Fibroblast of the conjunctiva (primary cell): Measurements from ENCODE around the gene TTBK1.

Experiments used
- DNase-seq: peaks from one replicate; pipeline ENCODE4 v3.0.0-alpha.2; 2010; ENCODE audit warnings: low read depth

TTBK1 gene

DNA sequence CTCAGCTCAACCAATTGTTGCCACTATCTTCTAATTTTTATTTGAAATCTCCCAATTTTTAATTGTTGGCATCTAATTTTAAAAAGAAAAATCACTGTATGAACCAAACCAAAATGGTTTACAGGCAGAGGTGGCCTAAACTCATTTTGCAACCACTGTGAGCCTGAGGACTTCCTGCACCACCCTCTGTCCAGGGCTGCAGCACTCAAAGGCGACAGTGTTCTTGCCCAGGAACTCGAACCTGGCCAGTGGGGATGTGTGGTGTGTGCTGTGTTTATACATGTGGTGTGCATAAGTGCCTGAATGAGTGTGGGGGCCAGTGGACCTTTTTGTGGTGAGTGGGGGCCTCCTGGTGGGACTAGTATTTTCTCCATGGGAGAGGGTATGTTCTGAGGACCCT is 30.4 kb downstream of the TTBK1 start:
- no peak for DNase-seq

DNA sequence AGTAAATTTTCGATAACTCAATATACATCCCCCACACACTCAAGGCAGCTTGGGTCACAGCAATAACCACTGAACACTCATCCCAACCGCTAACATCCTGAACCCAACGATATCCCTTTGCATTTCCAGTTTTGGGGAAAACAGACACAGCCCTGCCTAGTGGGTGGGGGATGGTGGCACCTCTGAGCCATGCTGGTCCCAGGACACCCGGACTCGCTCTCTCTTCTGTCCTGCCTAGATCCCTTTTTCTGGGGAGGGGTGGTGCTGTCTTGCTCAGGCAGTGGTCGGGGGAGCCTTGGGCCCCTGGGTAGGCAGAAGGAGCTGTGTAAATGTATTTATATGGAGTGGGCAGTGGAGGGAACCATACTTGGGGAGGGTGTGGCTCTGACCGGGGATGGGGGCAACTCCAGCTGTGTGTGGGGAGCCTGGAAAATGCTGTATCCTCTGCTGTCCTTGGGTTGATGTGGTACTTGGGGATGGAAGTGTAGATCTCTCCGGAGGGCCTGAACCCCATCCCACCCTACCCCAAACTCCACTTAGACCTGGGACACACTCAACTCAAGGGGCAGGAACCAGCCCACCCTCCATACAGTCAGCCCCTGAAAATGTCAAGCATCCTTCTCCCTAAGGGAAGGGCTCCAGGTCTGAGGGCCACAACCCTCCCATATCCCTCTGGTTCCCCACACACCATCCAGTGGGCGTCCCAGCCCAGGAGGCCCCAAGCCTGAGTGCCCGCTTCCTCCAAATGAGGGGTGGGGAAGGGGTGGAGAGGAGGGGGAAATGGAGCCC is 31.0 kb downstream of the TTBK1 start:
- DNase-seq = no peak

DNA sequence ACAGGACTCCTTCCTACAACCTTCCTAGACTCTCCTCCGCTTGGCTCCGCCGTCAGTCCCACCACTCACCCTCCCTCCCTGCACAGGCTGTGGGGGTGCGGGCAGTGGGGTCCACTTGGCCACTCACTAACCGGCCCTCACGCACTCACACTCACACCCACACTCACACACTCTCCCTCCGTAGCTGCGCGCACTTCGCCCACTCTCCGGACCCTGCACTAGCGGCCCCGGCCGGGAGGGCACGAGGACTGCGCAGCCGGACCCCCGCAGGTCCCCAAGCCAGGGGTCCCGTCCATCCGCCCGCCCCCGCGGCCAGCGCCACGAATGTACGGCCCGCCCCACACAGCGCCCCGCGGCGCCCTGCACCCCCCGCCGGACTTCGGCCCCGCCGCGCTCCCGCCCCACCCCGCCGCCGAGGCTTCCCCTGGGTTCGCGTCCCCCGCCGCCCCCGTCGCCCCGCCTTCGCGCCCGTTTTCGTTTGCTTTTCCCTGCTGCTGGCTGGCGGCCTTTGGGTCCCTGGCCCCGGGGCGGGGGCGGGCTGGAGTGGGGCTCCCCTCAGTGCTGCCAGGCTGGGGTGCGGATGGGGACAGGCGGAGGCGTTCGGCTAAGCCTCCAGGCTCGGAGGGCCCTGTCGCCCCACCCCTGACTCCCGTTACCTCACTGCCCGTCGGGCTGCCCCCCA is 31.8 kb downstream of the TTBK1 start:
- no peak for DNase-seq

GRCh38 chr6:43275801-43276576 is 32.7 kb downstream of the TTBK1 start:
- no peak for DNase-seq

GRCh38 chr6:43276577-43277305 is 33.5 kb downstream of the TTBK1 start:
- no peak for DNase-seq

DNA sequence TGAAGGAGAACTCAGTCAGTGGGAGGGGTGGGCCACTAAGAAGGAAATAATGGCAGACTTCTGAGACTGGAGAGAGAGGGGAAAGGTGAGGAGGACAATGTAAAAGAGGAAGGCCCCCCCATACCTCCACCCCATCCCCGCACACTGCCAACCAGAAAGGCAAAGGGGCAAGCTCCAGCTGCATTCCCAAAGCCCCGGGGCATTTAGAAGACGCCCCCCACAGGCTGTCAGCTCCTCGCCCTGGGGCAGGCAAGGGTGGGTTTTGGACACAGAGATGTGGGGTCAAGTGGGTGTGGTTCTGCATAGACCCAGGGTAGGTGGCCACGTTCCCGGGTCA is 34.0 kb downstream of the TTBK1 start:
- no peak for DNase-seq

DNA sequence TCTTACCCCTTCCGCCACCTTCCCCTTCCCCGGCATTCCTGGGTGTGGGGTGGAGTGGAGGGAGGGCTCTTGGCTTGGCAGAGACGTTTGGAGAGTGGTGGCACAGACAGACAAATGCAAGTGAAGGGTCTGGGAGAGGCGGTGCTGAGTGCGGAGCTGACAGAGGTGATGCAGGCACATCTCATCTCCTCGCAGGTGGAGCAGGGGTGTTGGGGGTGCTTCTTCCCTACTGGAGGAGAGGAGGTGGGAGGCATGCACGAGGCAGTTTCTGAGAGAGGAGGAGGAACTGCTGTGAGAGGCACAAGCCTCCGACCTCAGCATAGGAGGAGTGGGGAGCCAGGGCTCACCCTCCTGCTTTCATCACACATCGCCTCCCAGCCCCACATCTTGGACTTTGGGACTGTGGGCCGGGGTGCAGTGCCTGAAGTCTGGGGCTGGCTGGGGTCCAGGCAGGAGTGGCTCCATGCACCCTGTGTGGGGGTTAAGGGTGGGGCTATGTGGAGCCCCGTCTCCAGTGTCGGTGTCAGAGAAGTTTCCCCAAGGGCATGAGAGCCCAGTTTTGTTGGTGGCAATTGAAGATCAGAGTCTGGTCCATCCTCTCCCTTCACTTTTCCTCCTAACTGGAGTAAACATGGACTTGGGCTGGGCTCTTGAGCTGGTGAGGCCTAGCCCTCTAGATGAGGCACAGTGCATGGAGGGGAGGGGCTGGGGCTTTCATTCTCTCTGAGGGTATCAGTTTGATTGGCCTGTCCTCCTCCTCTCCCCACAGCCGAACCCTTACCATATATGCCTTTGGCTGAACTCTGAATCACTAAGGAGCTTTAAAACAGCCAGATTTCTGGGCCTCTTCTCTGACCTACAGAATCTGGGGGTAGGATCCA is 34.6 kb downstream of the TTBK1 start:
- no peak for DNase-seq

GRCh38 chr6:43278524-43279078 is 35.3 kb downstream of the TTBK1 start:
- DNase-seq = no peak

GRCh38 chr6:43280234-43280633 is 37.0 kb downstream of the TTBK1 start:
- no peak for DNase-seq

DNA sequence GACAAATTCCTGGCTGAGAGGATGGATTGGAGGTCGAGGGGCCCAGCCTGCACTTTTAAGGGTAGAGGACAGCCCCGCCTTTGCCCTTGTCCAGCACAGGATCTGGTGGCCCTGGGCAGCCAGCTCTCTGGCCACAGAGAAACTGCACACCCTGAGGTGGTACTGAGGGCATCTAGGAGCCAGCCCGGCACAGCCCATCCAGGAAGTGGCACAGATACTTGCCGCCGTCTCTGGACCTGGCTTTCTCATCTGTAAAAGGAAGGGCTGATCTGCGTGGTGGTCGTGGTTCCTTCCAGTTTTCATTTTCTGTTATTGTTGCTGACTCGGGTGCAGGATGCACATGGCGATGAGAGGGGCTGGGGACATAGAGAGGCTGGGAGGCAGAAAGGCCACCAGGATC is 38.8 kb downstream of the TTBK1 start:
- DNase-seq = no peak

DNA sequence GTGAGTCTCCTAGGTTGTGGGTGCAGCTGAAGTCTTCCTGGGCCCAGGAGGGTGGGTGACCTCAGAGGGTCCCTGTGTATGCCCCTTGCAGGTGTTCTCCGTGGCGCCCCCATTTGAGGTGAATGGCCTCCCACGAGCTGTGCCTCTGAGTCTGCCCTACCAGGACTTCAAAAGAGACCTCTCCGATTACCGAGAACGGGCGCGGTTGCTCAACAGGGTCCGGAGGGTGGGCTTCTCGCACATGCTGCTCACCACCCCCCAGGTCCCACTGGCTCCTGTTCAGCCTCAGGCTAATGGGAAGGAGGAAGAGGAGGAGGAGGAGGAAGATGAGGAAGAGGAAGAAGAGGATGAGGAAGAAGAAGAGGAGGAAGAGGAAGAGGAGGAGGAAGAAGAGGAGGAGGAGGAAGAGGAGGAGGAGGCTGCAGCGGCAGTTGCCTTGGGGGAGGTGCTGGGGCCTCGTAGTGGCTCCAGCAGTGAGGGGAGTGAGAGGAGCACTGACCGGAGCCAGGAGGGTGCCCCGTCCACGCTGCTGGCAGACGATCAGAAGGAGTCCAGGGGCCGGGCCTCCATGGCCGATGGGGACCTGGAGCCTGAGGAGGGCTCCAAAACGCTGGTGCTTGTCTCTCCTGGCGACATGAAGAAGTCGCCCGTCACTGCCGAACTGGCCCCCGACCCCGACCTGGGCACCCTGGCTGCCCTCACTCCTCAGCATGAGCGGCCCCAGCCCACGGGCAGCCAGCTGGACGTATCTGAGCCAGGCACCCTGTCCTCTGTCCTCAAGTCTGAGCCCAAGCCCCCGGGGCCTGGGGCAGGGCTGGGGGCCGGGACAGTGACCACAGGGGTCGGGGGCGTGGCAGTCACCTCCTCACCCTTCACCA is 39.6 kb downstream of the TTBK1 start:
- no peak for DNase-seq

DNA sequence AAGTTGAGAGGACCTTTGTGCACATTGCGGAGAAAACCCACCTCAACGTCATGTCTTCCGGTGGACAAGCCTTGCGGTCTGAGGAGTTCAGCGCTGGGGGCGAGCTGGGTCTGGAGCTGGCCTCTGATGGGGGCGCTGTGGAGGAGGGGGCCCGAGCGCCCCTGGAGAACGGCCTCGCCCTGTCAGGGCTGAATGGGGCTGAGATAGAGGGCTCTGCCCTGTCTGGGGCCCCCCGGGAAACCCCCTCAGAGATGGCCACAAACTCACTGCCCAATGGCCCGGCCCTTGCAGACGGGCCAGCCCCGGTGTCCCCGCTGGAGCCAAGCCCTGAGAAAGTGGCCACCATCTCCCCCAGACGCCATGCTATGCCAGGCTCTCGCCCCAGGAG is 40.2 kb downstream of the TTBK1 start:
- DNase-seq = no peak

DNA sequence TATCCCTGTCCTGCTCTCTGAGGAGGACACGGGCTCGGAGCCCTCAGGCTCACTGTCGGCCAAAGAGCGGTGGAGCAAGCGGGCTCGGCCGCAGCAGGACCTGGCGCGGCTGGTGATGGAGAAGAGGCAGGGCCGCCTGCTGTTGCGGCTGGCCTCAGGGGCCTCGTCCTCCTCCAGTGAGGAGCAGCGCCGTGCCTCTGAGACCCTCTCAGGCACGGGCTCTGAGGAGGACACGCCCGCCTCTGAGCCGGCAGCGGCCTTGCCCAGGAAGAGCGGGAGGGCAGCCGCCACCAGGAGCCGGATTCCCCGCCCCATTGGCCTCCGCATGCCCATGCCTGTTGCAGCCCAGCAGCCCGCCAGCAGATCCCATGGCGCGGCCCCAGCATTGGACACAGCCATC is 40.6 kb downstream of the TTBK1 start:
- no peak for DNase-seq

DNA sequence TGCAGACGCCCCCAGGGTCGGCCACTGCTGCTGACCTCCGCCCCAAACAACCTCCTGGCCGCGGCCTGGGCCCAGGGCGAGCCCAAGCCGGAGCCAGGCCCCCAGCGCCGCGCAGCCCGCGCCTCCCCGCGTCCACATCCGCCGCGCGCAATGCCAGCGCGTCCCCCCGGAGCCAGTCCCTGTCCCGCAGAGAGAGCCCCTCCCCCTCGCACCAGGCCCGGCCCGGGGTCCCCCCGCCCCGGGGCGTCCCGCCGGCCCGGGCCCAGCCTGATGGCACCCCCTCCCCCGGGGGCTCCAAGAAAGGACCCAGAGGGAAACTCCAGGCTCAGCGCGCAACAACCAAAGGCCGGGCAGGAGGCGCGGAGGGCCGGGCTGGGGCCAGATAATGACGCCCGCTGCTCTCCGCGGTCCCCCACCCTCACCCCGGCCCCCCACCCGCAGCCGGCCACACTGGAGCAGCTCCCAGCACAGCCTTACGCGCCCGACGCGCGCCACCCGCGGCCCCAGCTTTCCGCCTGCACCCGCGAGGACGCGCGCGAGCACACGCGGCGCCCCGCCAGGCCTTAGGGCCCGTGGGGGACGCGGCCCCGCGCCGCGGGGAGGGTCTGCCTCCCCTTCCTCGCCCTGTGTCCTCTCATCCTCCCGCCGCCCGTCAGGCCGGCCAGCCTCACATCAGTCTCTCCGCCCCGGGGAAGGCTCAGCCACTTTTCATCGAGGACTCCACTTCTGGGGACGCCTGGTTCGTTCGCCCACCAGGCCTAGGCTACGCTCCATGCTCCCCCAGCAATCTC is 41.9 kb downstream of the TTBK1 start:
- no peak for DNase-seq

GRCh38 chr6:43285832-43286231 is 42.6 kb downstream of the TTBK1 start:
- no peak for DNase-seq

DNA sequence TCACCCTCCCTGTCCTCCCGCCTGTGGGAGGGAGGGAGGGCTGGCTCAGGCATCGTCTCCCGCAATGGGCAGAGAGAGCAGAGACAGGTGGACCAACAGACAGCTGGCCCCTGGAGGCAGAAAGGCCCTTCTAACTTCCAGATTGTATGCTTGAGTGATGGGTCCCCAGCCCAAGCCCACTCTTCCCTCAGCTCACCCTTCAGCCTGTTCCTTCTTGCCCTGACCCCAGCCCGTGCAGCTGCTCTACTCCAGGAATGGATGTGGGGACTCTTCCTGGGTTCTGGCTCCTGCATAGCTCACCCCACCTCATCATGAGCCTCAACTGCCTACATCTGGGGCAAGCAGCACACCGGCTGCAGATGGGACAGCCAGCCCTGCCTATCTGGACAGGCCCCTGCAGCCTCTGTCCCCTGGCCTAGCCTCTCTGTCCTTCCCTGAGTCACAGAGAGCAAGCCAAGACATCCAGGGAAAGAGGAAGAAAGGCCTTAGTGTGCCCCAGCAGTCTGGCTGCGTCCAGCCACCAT is 43.2 kb downstream of the TTBK1 start:
- DNase-seq = no peak

DNA sequence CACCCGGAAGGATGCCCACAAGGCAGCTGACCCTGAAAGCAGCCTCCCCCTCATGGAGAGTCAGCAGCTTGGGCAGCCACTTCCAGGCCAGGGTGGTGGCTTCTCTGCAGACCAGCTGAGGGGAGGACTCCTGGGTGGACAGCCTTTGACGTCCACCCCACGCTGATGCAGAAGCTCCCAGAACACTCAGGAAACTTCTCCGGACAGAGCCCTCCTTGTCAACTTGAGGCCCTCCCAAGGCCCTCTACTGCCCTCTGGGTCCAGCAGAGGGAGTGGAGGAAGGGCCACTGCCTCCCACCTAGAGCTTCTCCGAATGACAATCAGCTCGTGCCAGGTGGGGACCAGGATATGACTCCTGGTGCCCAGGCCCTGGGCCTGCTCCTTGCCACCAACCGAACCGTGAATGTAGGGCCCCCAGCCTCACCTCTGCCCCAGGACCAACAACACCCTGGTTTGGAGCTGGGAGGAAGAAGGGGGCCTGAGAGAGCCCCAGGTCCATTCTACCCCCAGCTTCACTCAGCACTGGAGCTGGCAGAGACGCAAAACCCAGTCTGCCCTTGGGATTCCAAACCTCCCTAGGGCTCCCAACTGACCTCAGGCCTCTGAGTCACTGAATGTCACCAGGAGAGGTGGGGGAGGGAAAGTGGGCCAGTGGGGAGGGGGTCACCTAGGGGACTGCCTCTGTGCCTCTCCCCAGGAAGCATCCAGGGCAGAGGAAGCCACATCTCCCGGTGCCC is 43.9 kb downstream of the TTBK1 start:
- no peak for DNase-seq
